ENCODE data around the gene GGTA1. TPM values are rescaled to one million over a fixed set of nuclear protein-coding genes. Genes with fewer than 3 reads are reported as not detected.

The GGTA1 gene
- total and polyA plus RNA-seq, 9 of the 15 experiments (the other 6 are each of a cell fraction or from before 2014, with no cell fraction given): 0.04 to 0.15 TPM; not detected in 7

- BruUV-seq (replicated peaks): no TSS peak
- Histone ChIP-seq H3K9me1 (ENCODE audit: control insufficient read depth, insufficient read depth, low read length) (no peaks in the 10 kb centered on the region), H3K36me3 (ENCODE audit: control insufficient read depth, insufficient read depth, low read length) (no peaks in the 10 kb centered on the region), H3K27me3 (ENCODE audit: control insufficient read depth in 2 of 2, insufficient read depth in 2 of 2, low read length in 2 of 2) (peaks cover 0 to 20% of the 10 kb centered on the region in 2 experiments; a peak in 2 of 5 replicates), H3K4me2 (ENCODE audit: insufficient read depth, low read length) (peak overlapping the region; percentile 32; the same call in 1 of the 2 replicates), H3K79me2 (ENCODE audit: control insufficient read depth, insufficient read depth, low read length) (no peaks in the 10 kb centered on the region), H3K27ac (ENCODE audit: extremely low read depth, low read depth, low read length) (no peak overlapping the region), H4K20me1 (replicated peaks; ENCODE audit: control insufficient read depth, insufficient read depth, low read length) (0 out of 2 replicates have a peak, but pooled peaks cover 4% of the 10 kb centered on the region), H2AFZ (ENCODE audit: low read depth, low read length) (peak overlapping the region; percentile 80), H3K4me3 (no peak overlapping the region), H3K4me1 (replicated peaks in 1 of 2; ENCODE audit: control insufficient read depth in 2 of 2, insufficient read depth in 2 of 2, low read length in 2 of 2) (peaks cover 0 to 18% of the 10 kb centered on the region in 2 experiments; a peak in 2 of 5 replicates), H3K9ac (ENCODE audit: insufficient read depth in 1 of 2, low read depth in 2 of 2, low read length in 2 of 2) (0 out of 4 replicates have a peak overlapping the region, but pooled peaks of 1 of the 2 experiments have one; percentile 4), H3K9me3 (replicated peaks; ENCODE audit: control insufficient read depth, insufficient read depth, low read depth, low read length) (no peaks in the 10 kb centered on the region)
- DNase-seq (ENCODE audit: extremely low read depth in 1 of 4, low spot score in 3 of 4): peak; percentile 93 to 95 (median 94)
- in situ Hi-C loops (cut with MboI) (no loop called here), intact Hi-C loops (cut with micrococcal nuclease) (loop anchor here (1.0 to 5.0 kb wide), 4 partner anchors 91 to 447 kb away; no protein-coding TSS in a partner anchor)
- peak; percentile 71 for FAIRE-seq
- WGBS (ENCODE audit: insufficient coverage, low coverage, missing lambda C conversion rate): 8% methylated on average over 22 of the region's 27 CpGs
- ATAC-seq: peak; percentile 99
- ChIA-PET CTCF (ENCODE audit: low intra/inter-chr PET ratio) (interaction anchor here (0.5 to 1.7 kb wide), 4 partner anchors 138 to 790 kb away, joined by 3 to 8 read pairs (median 4); no protein-coding TSS in a partner anchor), POLR2A (interaction anchor here (0.5 to 0.8 kb wide), 3 partner anchors 8 to 610 kb away, joined by 3 to 7 read pairs (median 3); no protein-coding TSS in a partner anchor)
- TF ChIP-seq RBM22 (IDR thresholded peaks at IDR 0.05; ENCODE audit: low read depth, low read length, poor library complexity, severe bottlenecking): no peak
- TF ChIP-seq DNMT1 (IDR thresholded peaks at IDR 0.05): no peak
- TF ChIP-seq ZNF431 (CRISPR knock-in tag; IDR thresholded peaks at IDR 0.05): no peak
- no peak for TF ChIP-seq ZNF165 (CRISPR knock-in tag; IDR thresholded peaks at IDR 0.05; ENCODE audit: borderline replicate concordance)
- no peak for TF ChIP-seq ZNF445 (CRISPR knock-in tag; IDR thresholded peaks at IDR 0.05; ENCODE audit: low read depth)
- no peak for TF ChIP-seq ZNF589 (CRISPR knock-in tag; IDR thresholded peaks at IDR 0.05; ENCODE audit: low read depth)
- TF ChIP-seq TAF7 (tag; IDR thresholded peaks at IDR 0.05): no peak
- no peak for TF ChIP-seq ETV6 (IDR thresholded peaks at IDR 0.05; ENCODE audit: borderline replicate concordance in 1 of 2, low read depth in 2 of 2, low read length in 1 of 2)
- TF ChIP-seq ETV6 (CRISPR knock-in tag; IDR thresholded peaks at IDR 0.05; ENCODE audit: borderline replicate concordance): no peak
- peak; percentile 12 for TF ChIP-seq CCNT2 (IDR thresholded peaks at IDR 0.05; ENCODE audit: borderline replicate concordance, extremely low read depth, insufficient read length, low read depth, low read length)
- TF ChIP-seq, protein P1, sequence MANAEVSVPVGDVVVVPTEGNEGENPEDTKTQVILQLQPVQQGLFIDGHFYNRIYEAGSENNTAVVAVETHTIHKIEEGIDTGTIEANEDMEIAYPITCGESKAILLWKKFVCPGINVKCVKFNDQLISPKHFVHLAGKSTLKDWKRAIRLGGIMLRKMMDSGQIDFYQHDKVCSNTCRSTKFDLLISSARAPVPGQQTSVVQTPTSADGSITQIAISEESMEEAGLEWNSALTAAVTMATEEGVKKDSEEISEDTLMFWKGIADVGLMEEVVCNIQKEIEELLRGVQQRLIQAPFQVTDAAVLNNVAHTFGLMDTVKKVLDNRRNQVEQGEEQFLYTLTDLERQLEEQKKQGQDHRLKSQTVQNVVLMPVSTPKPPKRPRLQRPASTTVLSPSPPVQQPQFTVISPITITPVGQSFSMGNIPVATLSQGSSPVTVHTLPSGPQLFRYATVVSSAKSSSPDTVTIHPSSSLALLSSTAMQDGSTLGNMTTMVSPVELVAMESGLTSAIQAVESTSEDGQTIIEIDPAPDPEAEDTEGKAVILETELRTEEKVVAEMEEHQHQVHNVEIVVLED (CRISPR knock-in tag; IDR thresholded peaks at IDR 0.05): no peak
- TF ChIP-seq FOSL1 (tag; conservative IDR thresholded peaks at IDR 0.05): no peak
- TF ChIP-seq POLR2AphosphoS2 (IDR thresholded peaks at IDR 0.05; ENCODE audit: low read length): no peak
- TF ChIP-seq ZNF655 (CRISPR knock-in tag; IDR thresholded peaks at IDR 0.05): no peak
- no peak for TF ChIP-seq MITF (IDR thresholded peaks at IDR 0.05)
- TF ChIP-seq MLLT1 (IDR thresholded peaks at IDR 0.05): no peak
Measured at GRCh38 chr9:121545875-121546423, 46.3 kb upstream of the GGTA1 start.
